Astrocyte of the spinal cord (primary cell): ENCODE data around the gene PEDS1.

Source experiments
- DNase-seq: peaks from one replicate; pipeline ENCODE4 v3.0.0; 2011; ENCODE audit warnings: low read depth, low spot score
- H3K4me3 ChIP-seq: 2 replicates; pipeline ENCODE4 v1.5.1; 2011; ENCODE audit warnings: low read depth, mild to moderate bottlenecking, low read length, moderate library complexity
- CTCF ChIP-seq: IDR thresholded peaks from 2 replicates; pipeline ENCODE4 v1.5.1; 2012; ENCODE audit warnings: low read depth, mild to moderate bottlenecking, low read length, inconsistent platforms
- in situ Hi-C: cut with HindIII; loops from 2 replicates; pipeline ENCODE4 v1.10.0; 2017; ENCODE audit warnings: low sequenced_read_pairs

The PEDS1 gene

DNA sequence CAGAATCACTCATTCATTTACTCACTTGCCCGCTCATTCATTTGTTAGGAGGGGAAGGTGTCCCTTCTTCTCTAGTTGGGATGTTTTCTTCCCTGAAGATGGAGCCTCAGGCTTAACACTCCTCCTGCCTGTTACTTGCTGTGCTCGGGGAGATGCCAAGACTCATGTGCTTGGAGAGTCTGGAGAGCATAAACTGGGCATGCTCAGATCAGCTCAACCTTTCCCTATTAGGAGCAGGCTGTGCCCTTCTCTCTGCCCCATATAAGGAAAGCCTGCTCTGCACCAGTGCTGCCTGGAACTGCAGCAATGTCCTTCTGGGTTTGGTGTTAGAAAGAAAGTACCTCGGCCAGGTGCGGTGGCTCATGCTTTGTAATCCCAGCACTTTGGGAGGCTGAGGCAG lies 22.5 kb downstream of the PEDS1 start:
- no peak for DNase-seq
- in situ Hi-C loops: no loop called here

GRCh38 chr20:50130356-50130723 lies 23.2 kb downstream of the PEDS1 start:
- TF ChIP-seq CTCF: no peak
- no peak for DNase-seq
- in situ Hi-C loops: no loop called here
- H3K4me3 ChIP-seq: no peak overlapping the region

More for the DNA sequence above, 22.5 kb downstream of the PEDS1 start:
- no peak overlapping the region for H3K4me3 ChIP-seq
- TF ChIP-seq CTCF: no peak

GRCh38 chr20:50129662-50130355 lies 23.7 kb downstream of the PEDS1 start:
- DNase-seq: no peak
- H3K4me3 ChIP-seq: no peak overlapping the region
- no peak for TF ChIP-seq CTCF
- in situ Hi-C loops: no loop called here

GRCh38 chr20:50128520-50128905 lies 25.0 kb downstream of the PEDS1 start:
- TF ChIP-seq CTCF: no peak
- no peak overlapping the region for H3K4me3 ChIP-seq
- DNase-seq: no peak
- in situ Hi-C loops: no loop called here

DNA sequence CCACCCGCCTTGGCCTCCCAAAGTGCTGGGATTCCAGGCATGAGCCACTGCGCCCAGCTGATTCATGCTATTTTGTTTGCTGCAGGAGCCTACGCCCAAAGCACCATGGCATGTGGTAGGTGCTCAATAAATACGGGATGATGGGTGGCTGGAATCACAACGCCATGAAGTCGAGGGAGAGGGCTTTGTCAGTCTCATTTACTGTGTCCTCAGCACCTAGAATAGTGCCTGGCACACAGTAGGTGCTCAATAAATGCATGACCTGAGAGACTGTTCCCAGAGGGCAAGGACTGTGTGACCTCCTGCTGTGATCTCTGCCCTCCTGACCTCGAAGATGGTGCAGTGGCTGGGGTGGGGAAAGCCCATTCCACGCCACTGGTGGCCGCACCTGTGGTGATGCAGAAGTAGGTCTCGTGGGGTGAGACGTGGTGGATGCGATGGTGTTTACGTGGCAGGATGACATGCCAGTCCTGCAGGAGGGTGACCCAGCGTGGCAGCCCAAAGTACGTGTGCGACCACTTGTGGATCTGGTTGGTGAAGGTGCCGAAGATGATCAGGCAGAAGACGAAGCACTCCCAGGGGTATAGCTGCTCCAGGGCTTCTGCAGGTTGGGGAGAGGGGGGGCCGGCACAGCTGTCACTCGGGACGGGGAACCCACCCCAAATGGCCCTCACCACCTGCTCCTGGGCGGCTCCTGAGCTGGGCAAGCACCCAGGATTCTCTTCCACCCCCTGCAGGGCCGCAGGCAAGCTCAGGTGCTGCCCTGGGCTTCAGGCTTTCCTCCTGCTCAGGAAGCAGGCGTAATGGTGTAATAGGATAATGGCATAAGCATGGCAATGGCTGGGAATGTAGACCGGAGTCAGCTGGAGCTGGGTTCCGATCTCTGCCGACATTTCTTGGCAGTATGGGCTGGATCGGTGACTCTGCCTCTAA lies 25.7 kb downstream of the PEDS1 start:
- no peak overlapping the region for H3K4me3 ChIP-seq
- in situ Hi-C loops: no loop called here
- DNase-seq: no peak
- no peak for TF ChIP-seq CTCF

DNA sequence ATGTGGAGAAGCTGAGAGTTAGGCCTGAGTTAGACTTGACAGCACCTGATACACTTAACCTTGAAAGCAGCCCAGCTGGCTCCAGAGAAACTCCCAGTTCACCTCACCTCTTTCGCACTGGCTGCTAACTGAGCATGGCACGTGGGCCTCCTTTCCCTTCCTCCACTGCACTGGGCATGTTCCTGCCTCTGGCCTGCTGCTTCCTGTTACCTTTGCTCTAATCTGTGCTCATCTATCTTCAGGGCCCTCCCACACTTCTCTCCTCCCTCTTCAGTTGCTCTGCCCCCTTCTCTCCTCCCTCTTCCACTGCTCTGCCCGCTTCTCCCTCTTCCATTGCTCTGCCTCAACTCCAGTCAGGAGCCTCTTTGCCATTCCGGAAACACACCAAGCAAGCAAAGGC lies 26.9 kb downstream of the PEDS1 start:
- H3K4me3 ChIP-seq: no peak overlapping the region
- in situ Hi-C loops: no loop called here
- no peak for TF ChIP-seq CTCF
- no peak for DNase-seq
